ENCODE results near the gene NPSR1. TPM values are rescaled to one million over a fixed set of nuclear protein-coding genes. Genes with fewer than 3 reads are reported as not detected.

NPSR1 gene
- not detected in 2 replicates for total RNA-seq

GRCh38 chr7:34657632-34658268, at the start of gene NPSR1:
NPSR1 (plus strand) TSS chr7:34658218; CDS start chr7:34658413, 195 bp downstream.

Small RNA genes within 50 kb of the gene (small RNA-seq; reads per million reads assigned to genes)
- gene RF00322, result not detected
- gene RN7SL132P, result not detected

Data from articular chondrocyte of knee joint (primary cell).